WTC11 (cell line): ENCODE measurements around the gene CERS2. TPM values are rescaled to one million over a fixed set of nuclear protein-coding genes. Genes with fewer than 3 reads are reported as not detected.

Source experiments
- ATAC-seq: fragments of 200-7000 bp; cut with Tn5 transposase; 2 replicates; pipeline ENCODE4 v1.10.0; 2021; ENCODE audit warnings: mild to moderate bottlenecking, moderate library complexity
- CTCF ChIA-PET: fragments of 300-600 bp; sonication (Branson Sonifier 250); formaldehyde crosslinking; loops from one replicate; lab custom pipeline; 2021; ENCODE audit warnings: antibody characterized with exemption; lab: Charles Lee
- POLR2A ChIA-PET: fragments of 350-600 bp; sonication (Branson Sonifier 250); formaldehyde crosslinking; loops from one replicate; lab custom pipeline; 2021; ENCODE audit warnings: antibody characterized with exemption; lab: Charles Lee
- DNase-seq: peaks from one replicate; pipeline ENCODE4 v3.0.0; 2021; ENCODE audit warnings: low spot score
- H3K27ac Mint-ChIP-seq: 2 replicates; pipeline ENCODE4 v1.8.0; 2021; ENCODE audit warnings: mixed read lengths
- H3K27me3 Mint-ChIP-seq: 2 replicates; pipeline ENCODE4 v1.8.0; 2021; ENCODE audit warnings: low read depth, mild to moderate bottlenecking, moderate library complexity, mixed read lengths
- H3K36me3 Mint-ChIP-seq: 2 replicates; pipeline ENCODE4 v1.8.0; 2021; ENCODE audit warnings: mixed read lengths
- H3K4me1 Mint-ChIP-seq: 2 replicates; pipeline ENCODE4 v1.8.0; 2022; ENCODE audit warnings: mixed read lengths
- H3K4me3 Mint-ChIP-seq: 2 replicates; pipeline ENCODE4 v1.8.0; 2021; ENCODE audit warnings: mild to moderate bottlenecking, moderate library complexity, mixed read lengths
- H3K9me3 Mint-ChIP-seq: 2 replicates; pipeline ENCODE4 v1.8.0; 2021; ENCODE audit warnings: mixed read lengths
- ATF2 ChIP-seq: sonication (generic); formaldehyde crosslinking; IDR thresholded peaks from 2 replicates; pipeline ENCODE4 v1.8.1; 2022; ENCODE audit warnings: low read depth, missing genetic modification reagents, borderline replicate concordance
- CDX4 ChIP-seq: fragments of 250-450 bp; sonication (Bioruptor Pico); IDR thresholded peaks from 2 replicates; pipeline ENCODE4 v1.9.0; 2021; ENCODE audit warnings: moderate library complexity, mild to moderate bottlenecking, inconsistent platforms, borderline replicate concordance
- CREB1 ChIP-seq: sonication (generic); formaldehyde crosslinking; IDR thresholded peaks from 2 replicates; pipeline ENCODE4 v1.8.0; 2023; ENCODE audit warnings: mild to moderate bottlenecking, missing genetic modification reagents
- CTCF ChIP-seq: fragments of 200-600 bp; IDR thresholded peaks from 2 replicates; pipeline ENCODE4 v1.8.0; 2022; ENCODE audit warnings: antibody characterized with exemption
- E2F1 ChIP-seq: sonication (generic); formaldehyde crosslinking; IDR thresholded peaks from 2 replicates; pipeline ENCODE4 v1.8.0; 2022; ENCODE audit warnings: mild to moderate bottlenecking, missing genetic modification reagents
- E2F5 ChIP-seq: sonication (generic); formaldehyde crosslinking; IDR thresholded peaks from 2 replicates; pipeline ENCODE4 v1.8.1; 2022; ENCODE audit warnings: mild to moderate bottlenecking, moderate library complexity, missing genetic modification reagents
- ELF4 ChIP-seq: sonication (generic); formaldehyde crosslinking; IDR thresholded peaks from 2 replicates; pipeline ENCODE4 v1.8.1; 2022; ENCODE audit warnings: low read depth, mild to moderate bottlenecking, moderate library complexity, missing genetic modification reagents
- ESRRA ChIP-seq: sonication (generic); formaldehyde crosslinking; IDR thresholded peaks from 2 replicates; pipeline ENCODE4 v1.8.1; 2022; ENCODE audit warnings: mild to moderate bottlenecking, missing genetic modification reagents, borderline replicate concordance
- FOXP1 ChIP-seq: sonication (generic); formaldehyde crosslinking; IDR thresholded peaks from 2 replicates; pipeline ENCODE4 v1.8.0; 2022; ENCODE audit warnings: missing genetic modification reagents, mild to moderate bottlenecking, moderate library complexity, borderline replicate concordance
- GRHL2 ChIP-seq: fragments of 250-450 bp; sonication (Bioruptor Pico); IDR thresholded peaks from 2 replicates; pipeline ENCODE4 v1.8.0; 2022; ENCODE audit warnings: mild to moderate bottlenecking, moderate library complexity; ENCODE audit not compliant: insufficient replicate concordance, severe bottlenecking
- GTF2I ChIP-seq: fragments of 250-450 bp; sonication (Bioruptor Pico); conservative IDR thresholded peaks from 2 replicates; pipeline ENCODE4 v1.4.0; 2021; ENCODE audit warnings: mild to moderate bottlenecking
- IRF1 ChIP-seq: sonication (generic); formaldehyde crosslinking; IDR thresholded peaks from 2 replicates; pipeline ENCODE4 v1.8.0; 2023; ENCODE audit warnings: missing genetic modification reagents
- IRF2 ChIP-seq: sonication (generic); formaldehyde crosslinking; IDR thresholded peaks from 2 replicates; pipeline ENCODE4 v1.8.0; 2022; ENCODE audit warnings: low read depth, missing genetic modification reagents, borderline replicate concordance
- JAZF1 ChIP-seq: fragments of 250-450 bp; sonication (Bioruptor Pico); IDR thresholded peaks from 2 replicates; pipeline ENCODE4 v1.9.0; 2021; ENCODE audit warnings: moderate library complexity, mild to moderate bottlenecking, inconsistent platforms
- JUN ChIP-seq: sonication (generic); formaldehyde crosslinking; IDR thresholded peaks from 2 replicates; pipeline ENCODE4 v1.8.0; 2023; ENCODE audit warnings: mild to moderate bottlenecking, missing genetic modification reagents
- NR3C1 ChIP-seq: sonication (generic); formaldehyde crosslinking; conservative IDR thresholded peaks from 2 replicates; pipeline ENCODE4 v1.8.1; 2023; ENCODE audit warnings: low read depth, mild to moderate bottlenecking, missing genetic modification reagents
- PRRX2 ChIP-seq: fragments of 250-450 bp; sonication (Bioruptor Pico); IDR thresholded peaks from 2 replicates; pipeline ENCODE4 v1.8.0; 2021; ENCODE audit warnings: mild to moderate bottlenecking
- RELA ChIP-seq: sonication (generic); formaldehyde crosslinking; IDR thresholded peaks from 2 replicates; pipeline ENCODE4 v1.8.1; 2022; ENCODE audit warnings: missing genetic modification reagents, mild to moderate bottlenecking, borderline replicate concordance
- SMAD4 ChIP-seq: sonication (generic); formaldehyde crosslinking; IDR thresholded peaks from 2 replicates; pipeline ENCODE4 v1.8.0; 2022; ENCODE audit warnings: mild to moderate bottlenecking, missing genetic modification reagents
- ZNF121 ChIP-seq: sonication (generic); formaldehyde crosslinking; IDR thresholded peaks from 2 replicates; pipeline ENCODE4 v1.8.0; 2023; ENCODE audit warnings: missing genetic modification reagents
- ZNF138 ChIP-seq: sonication (generic); formaldehyde crosslinking; conservative IDR thresholded peaks from 2 replicates; pipeline ENCODE4 v1.8.1; 2022; ENCODE audit warnings: mild to moderate bottlenecking, moderate library complexity, missing genetic modification reagents
- ZNF232 ChIP-seq: sonication (generic); formaldehyde crosslinking; IDR thresholded peaks from 2 replicates; pipeline ENCODE4 v1.8.0; 2022; ENCODE audit warnings: mild to moderate bottlenecking, missing genetic modification reagents
- ZNF281 ChIP-seq: sonication (generic); formaldehyde crosslinking; IDR thresholded peaks from 2 replicates; pipeline ENCODE4 v1.8.0; 2023; ENCODE audit warnings: mild to moderate bottlenecking, missing genetic modification reagents
- ZNF317 ChIP-seq: sonication (generic); formaldehyde crosslinking; IDR thresholded peaks from 2 replicates; pipeline ENCODE4 v1.8.1; 2023; ENCODE audit warnings: low read depth, mild to moderate bottlenecking, moderate library complexity, missing genetic modification reagents, borderline replicate concordance
- ZNF416 ChIP-seq: fragments of 250-450 bp; sonication (Bioruptor Pico); IDR thresholded peaks from 2 replicates; pipeline ENCODE4 v1.9.0; 2021; ENCODE audit warnings: mild to moderate bottlenecking, inconsistent platforms
- total RNA-seq: library from RNA; stranded (reverse); gene quantifications from 3 replicates; pipeline ENCODE4 v1.2.3, GENCODE V29; 2021

Gene CERS2
- total RNA-seq, 1 experiment from 2014 or later, result 182 TPM

- CTCF ChIA-PET, result interaction anchor here (4.4 kb wide), 1 partner anchor 7 kb away, joined by 74 read pairs; no protein-coding TSS in a partner anchor
- no peaks in the 10 kb centered on the region for H3K36me3 Mint-ChIP-seq
- no peaks in the 10 kb centered on the region for H3K9me3 Mint-ChIP-seq
- DNase-seq (no peak), ATAC-seq (no peak)
- POLR2A ChIA-PET, result no interaction called here
- H3K27me3 Mint-ChIP-seq, result no peaks in the 10 kb centered on the region
- peaks cover 31% of the 10 kb centered on the region for H3K4me1 Mint-ChIP-seq
- H3K4me3 Mint-ChIP-seq, result no peak overlapping the region
- no peak overlapping the region for H3K27ac Mint-ChIP-seq
- TF ChIP-seq CDX4 (CRISPR knock-in tag) (no peak), IRF1 (CRISPR knock-in tag) (no peak), RELA (CRISPR knock-in tag) (no peak), GTF2I (CRISPR knock-in tag) (no peak), PRRX2 (CRISPR knock-in tag) (no peak), FOXP1 (CRISPR knock-in tag) (no peak), ZNF281 (no peak), ZNF317 (CRISPR knock-in tag) (no peak), ZNF121 (CRISPR knock-in tag) (no peak), NR3C1 (CRISPR knock-in tag) (no peak), ZNF416 (CRISPR knock-in tag) (no peak), ESRRA (CRISPR knock-in tag) (no peak)
Observed at GRCh38 chr1:151003180-151003579, 28.5 kb upstream of the CERS2 start.

GRCh38 chr1:151002611-151003010 is 28.0 kb upstream of the CERS2 start:
- Mint-ChIP-seq H3K27ac (no peak overlapping the region), H3K4me1 (peaks cover 26% of the 10 kb centered on the region), H3K9me3 (no peaks in the 10 kb centered on the region), H3K4me3 (no peak overlapping the region), H3K27me3 (no peaks in the 10 kb centered on the region), H3K36me3 (no peaks in the 10 kb centered on the region)
- DNase-seq, result no peak
- POLR2A ChIA-PET, result no interaction called here
- ATAC-seq, result no peak
- CTCF ChIA-PET, result no interaction called here
- TF ChIP-seq E2F5 (CRISPR knock-in tag) (no peak), GTF2I (CRISPR knock-in tag) (no peak), JUN (CRISPR knock-in tag) (no peak), ATF2 (no peak), GRHL2 (no peak), E2F1 (CRISPR knock-in tag) (no peak), ZNF416 (CRISPR knock-in tag) (no peak), SMAD4 (CRISPR knock-in tag) (no peak), JAZF1 (CRISPR knock-in tag) (no peak), ZNF138 (CRISPR knock-in tag) (no peak), CREB1 (CRISPR knock-in tag) (no peak), ZNF232 (no peak), ZNF121 (CRISPR knock-in tag) (no peak), CTCF (no peak), ELF4 (CRISPR knock-in tag) (no peak), IRF2 (CRISPR knock-in tag) (no peak)
